HEK293 (cell line): ENCODE measurements around the gene CTRB1.

Experiments used
- CTCF ChIA-PET: fragments of 350-600 bp; formaldehyde crosslinking; extraction: SDS; loops from one replicate; lab custom pipeline; 2021; ENCODE audit warnings: antibody characterized with exemption; lab: Yijun Ruan, JAX
- POLR2A ChIA-PET: fragments of 300-600 bp; formaldehyde crosslinking; extraction: SDS; loops from one replicate; lab custom pipeline; 2020; ENCODE audit warnings: antibody characterized with exemption, inconsistent platforms; lab: Yijun Ruan, JAX
- H3K27ac ChIP-seq: fragments of 200-500 bp; sonication (Bioruptor generic); 2 replicates; pipeline ENCODE4 v1.5.1; 2014; ENCODE audit warnings: low read depth, low read length, control low read depth, inconsistent platforms; ENCODE audit errors: extremely low read depth
- H3K36me3 ChIP-seq, 2 experiments: fragments of 200-500 bp in 1 of 2; sonication (Bioruptor generic) in 1 of 2; 1 replicate in 1 of 2; 2 replicates in 1 of 2; pipeline ENCODE4 v1.5.1; 2014 to 2017; ENCODE audit warnings: inconsistent platforms in 2 of 2, low read length in 2 of 2; ENCODE audit not compliant: control insufficient read depth in 2 of 2, insufficient read depth in 1 of 2
- H3K4me1 ChIP-seq: fragments of 200-500 bp; sonication (Bioruptor generic); 2 replicates; pipeline ENCODE4 v1.5.1; 2014; ENCODE audit warnings: mild to moderate bottlenecking, low read length, inconsistent platforms; ENCODE audit not compliant: control insufficient read depth, insufficient read depth
- H3K4me3 ChIP-seq: 2 replicates; pipeline ENCODE4 v1.5.1; 2011; ENCODE audit warnings: low read depth, mild to moderate bottlenecking, control low read depth, low read length, moderate library complexity
- H3K9me3 ChIP-seq: fragments of 200-500 bp; sonication (Bioruptor generic); 2 replicates; pipeline ENCODE4 v1.5.1; 2014; ENCODE audit warnings: low read depth, low read length, inconsistent platforms; ENCODE audit not compliant: control insufficient read depth, insufficient read depth
- BCL11B ChIP-seq: fragments of 450-650 bp; formaldehyde crosslinking; IDR thresholded peaks from 2 replicates; pipeline ENCODE4 v1.5.1; 2016; ENCODE audit warnings: low read depth, missing biosample characterization, missing genetic modification characterization
- ZNF16 ChIP-seq: fragments of 450-650 bp; formaldehyde crosslinking; IDR thresholded peaks from 2 replicates; pipeline ENCODE4 v1.5.1; 2016; ENCODE audit warnings: low read depth, missing biosample characterization, missing genetic modification characterization
- ZNF184 ChIP-seq: fragments of 450-650 bp; IDR thresholded peaks from 2 replicates; pipeline ENCODE4 v1.5.1; 2018; ENCODE audit warnings: missing biosample characterization, mild to moderate bottlenecking, missing genetic modification characterization
- ZNF221 ChIP-seq: fragments of 450-650 bp; formaldehyde crosslinking; IDR thresholded peaks from 2 replicates; pipeline ENCODE4 v1.5.1; 2017; ENCODE audit warnings: missing biosample characterization, missing genetic modification characterization, borderline replicate concordance
- ZNF239 ChIP-seq: fragments of 450-650 bp; formaldehyde crosslinking; IDR thresholded peaks from 2 replicates; pipeline ENCODE4 v1.5.1; 2016; ENCODE audit warnings: missing biosample characterization, missing genetic modification characterization
- ZNF426 ChIP-seq: fragments of 450-650 bp; formaldehyde crosslinking; IDR thresholded peaks from 2 replicates; pipeline ENCODE4 v1.5.1; 2017; ENCODE audit warnings: missing biosample characterization, missing genetic modification characterization, mild to moderate bottlenecking, inconsistent platforms, moderate library complexity
- ZNF433 ChIP-seq: fragments of 450-650 bp; formaldehyde crosslinking; IDR thresholded peaks from 2 replicates; pipeline ENCODE4 v1.5.1; 2016; ENCODE audit warnings: missing biosample characterization, missing genetic modification characterization, low read depth
- ZNF571 ChIP-seq: fragments of 450-650 bp; formaldehyde crosslinking; IDR thresholded peaks from 2 replicates; pipeline ENCODE4 v1.5.0; 2017; ENCODE audit warnings: missing biosample characterization, missing genetic modification characterization
- ZNF670 ChIP-seq: fragments of 450-650 bp; formaldehyde crosslinking; IDR thresholded peaks from 2 replicates; pipeline ENCODE4 v1.5.1; 2016; ENCODE audit warnings: missing biosample characterization, missing genetic modification characterization, low read depth
- ZNF785 ChIP-seq: fragments of 450-650 bp; formaldehyde crosslinking; IDR thresholded peaks from 2 replicates; pipeline ENCODE4 v1.5.1; 2016; ENCODE audit warnings: missing biosample characterization, missing genetic modification characterization
- TF ChIP-seq, protein P1 (sequence below): sonication (generic); formaldehyde crosslinking; IDR thresholded peaks from 2 replicates; pipeline ENCODE4 v1.8.1; 2022; ENCODE audit warnings: mild to moderate bottlenecking, moderate library complexity, missing genetic modification reagents
- TF ChIP-seq, protein P2 (sequence below): fragments of 450-650 bp; formaldehyde crosslinking; conservative IDR thresholded peaks from 2 replicates; pipeline ENCODE4 v1.5.1; 2016; ENCODE audit warnings: low read depth, missing biosample characterization, missing genetic modification characterization
- TF ChIP-seq, protein P3 (sequence below): fragments of 450-650 bp; IDR thresholded peaks from 2 replicates; pipeline ENCODE4 v1.5.1; 2018; ENCODE audit warnings: missing biosample characterization, missing genetic modification characterization
- TF ChIP-seq, protein P4 (sequence below): fragments of 450-650 bp; formaldehyde crosslinking; IDR thresholded peaks from 2 replicates; pipeline ENCODE4 v1.5.1; 2016; ENCODE audit warnings: missing biosample characterization, missing genetic modification characterization
- TF ChIP-seq, protein P5 (sequence below): fragments of 450-650 bp; formaldehyde crosslinking; IDR thresholded peaks from 2 replicates; pipeline ENCODE4 v1.5.1; 2016; ENCODE audit warnings: missing biosample characterization, missing genetic modification characterization
- TF ChIP-seq, protein P6 (sequence below): fragments of 450-650 bp; formaldehyde crosslinking; IDR thresholded peaks from 2 replicates; pipeline ENCODE4 v1.5.1; 2017; ENCODE audit warnings: missing biosample characterization, missing genetic modification characterization
- TF ChIP-seq, protein P7 (sequence below): fragments of 450-650 bp; formaldehyde crosslinking; conservative IDR thresholded peaks from 2 replicates; pipeline ENCODE4 v1.5.1; 2016; ENCODE audit warnings: low read depth, missing biosample characterization, missing genetic modification characterization

CTRB1 gene

DNA sequence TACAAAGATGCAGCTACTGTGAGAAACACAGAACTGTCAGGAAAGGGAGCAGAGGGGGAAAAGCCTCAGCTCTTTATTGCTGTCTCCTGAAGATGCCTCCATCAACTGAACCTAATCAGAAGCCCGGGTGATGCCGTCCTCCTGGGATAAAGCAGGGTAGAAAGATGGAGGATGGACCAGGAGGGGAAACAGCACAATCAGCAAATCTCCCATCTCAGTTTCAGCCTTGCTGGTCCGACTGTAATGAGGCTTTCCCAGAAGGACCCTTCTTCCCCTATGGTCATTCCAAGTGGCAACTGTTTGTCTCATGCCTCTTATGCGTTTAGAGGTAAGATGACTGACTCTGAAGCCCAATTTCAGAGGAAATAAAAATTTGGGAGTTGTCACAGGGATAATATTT is 46.2 kb upstream of the CTRB1 start (continued):
- TF ChIP-seq, protein P1, sequence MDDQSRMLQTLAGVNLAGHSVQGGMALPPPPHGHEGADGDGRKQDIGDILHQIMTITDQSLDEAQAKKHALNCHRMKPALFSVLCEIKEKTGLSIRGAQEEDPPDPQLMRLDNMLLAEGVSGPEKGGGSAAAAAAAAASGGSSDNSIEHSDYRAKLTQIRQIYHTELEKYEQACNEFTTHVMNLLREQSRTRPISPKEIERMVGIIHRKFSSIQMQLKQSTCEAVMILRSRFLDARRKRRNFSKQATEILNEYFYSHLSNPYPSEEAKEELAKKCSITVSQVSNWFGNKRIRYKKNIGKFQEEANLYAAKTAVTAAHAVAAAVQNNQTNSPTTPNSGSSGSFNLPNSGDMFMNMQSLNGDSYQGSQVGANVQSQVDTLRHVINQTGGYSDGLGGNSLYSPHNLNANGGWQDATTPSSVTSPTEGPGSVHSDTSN (CRISPR knock-in tag), result no peak
- TF ChIP-seq ZNF426 (tag by site-specific recombination), result no peak

DNA sequence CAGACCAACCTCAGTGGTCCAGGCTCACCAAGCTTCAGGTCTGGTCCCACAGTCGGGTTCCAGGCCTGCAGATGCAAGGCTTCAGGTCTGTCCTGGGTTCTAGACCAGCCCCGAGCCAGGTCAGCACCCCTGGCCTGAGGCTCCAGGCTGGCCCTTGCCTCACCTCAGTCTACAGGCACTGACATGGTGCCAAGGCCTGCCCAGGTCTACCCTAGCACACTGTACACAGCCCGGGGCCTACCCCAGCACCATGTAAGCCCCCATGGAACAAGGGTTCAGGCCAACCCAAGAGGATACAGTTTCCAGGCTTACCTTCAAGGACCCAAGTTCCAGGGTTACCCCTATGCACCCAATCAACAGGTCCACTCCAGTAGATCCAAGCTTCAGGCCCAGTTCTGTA is 43.7 kb upstream of the CTRB1 start:
- Histone ChIP-seq H3K27ac (no peak overlapping the region), H3K4me3 (no peak overlapping the region), H3K4me1 (no peaks in the 10 kb centered on the region), H3K36me3 (peaks cover 0 to 10% of the 10 kb centered on the region in 2 experiments; a peak in 1 of 3 replicates), H3K9me3 (no peaks in the 10 kb centered on the region; the same call in 1 of the 2 replicates)
- ChIA-PET CTCF (interaction anchor here (0.5 to 0.9 kb wide), 2 partner anchors 58 to 112 kb away, joined by 3 read pairs; no protein-coding TSS in a partner anchor), POLR2A (interaction anchor here (0.7 kb wide), 1 partner anchor 479 kb away, joined by 3 read pairs; no protein-coding TSS in a partner anchor)
- no peak for TF ChIP-seq ZNF16 (tag by site-specific recombination)
- TF ChIP-seq, protein P2, sequence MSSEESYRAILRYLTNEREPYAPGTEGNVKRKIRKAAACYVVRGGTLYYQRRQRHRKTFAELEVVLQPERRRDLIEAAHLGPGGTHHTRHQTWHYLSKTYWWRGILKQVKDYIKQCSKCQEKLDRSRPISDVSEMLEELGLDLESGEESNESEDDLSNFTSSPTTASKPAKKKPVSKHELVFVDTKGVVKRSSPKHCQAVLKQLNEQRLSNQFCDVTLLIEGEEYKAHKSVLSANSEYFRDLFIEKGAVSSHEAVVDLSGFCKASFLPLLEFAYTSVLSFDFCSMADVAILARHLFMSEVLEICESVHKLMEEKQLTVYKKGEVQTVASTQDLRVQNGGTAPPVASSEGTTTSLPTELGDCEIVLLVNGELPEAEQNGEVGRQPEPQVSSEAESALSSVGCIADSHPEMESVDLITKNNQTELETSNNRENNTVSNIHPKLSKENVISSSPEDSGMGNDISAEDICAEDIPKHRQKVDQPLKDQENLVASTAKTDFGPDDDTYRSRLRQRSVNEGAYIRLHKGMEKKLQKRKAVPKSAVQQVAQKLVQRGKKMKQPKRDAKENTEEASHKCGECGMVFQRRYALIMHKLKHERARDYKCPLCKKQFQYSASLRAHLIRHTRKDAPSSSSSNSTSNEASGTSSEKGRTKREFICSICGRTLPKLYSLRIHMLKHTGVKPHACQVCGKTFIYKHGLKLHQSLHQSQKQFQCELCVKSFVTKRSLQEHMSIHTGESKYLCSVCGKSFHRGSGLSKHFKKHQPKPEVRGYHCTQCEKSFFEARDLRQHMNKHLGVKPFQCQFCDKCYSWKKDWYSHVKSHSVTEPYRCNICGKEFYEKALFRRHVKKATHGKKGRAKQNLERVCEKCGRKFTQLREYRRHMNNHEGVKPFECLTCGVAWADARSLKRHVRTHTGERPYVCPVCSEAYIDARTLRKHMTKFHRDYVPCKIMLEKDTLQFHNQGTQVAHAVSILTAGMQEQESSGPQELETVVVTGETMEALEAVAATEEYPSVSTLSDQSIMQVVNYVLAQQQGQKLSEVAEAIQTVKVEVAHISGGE (tag by site-specific recombination), result no peak
- TF ChIP-seq, protein P3, sequence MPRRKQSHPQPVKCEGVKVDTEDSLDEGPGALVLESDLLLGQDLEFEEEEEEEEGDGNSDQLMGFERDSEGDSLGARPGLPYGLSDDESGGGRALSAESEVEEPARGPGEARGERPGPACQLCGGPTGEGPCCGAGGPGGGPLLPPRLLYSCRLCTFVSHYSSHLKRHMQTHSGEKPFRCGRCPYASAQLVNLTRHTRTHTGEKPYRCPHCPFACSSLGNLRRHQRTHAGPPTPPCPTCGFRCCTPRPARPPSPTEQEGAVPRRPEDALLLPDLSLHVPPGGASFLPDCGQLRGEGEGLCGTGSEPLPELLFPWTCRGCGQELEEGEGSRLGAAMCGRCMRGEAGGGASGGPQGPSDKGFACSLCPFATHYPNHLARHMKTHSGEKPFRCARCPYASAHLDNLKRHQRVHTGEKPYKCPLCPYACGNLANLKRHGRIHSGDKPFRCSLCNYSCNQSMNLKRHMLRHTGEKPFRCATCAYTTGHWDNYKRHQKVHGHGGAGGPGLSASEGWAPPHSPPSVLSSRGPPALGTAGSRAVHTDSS, result no peak
- no peak for TF ChIP-seq BCL11B
- TF ChIP-seq ZNF571 (tag by site-specific recombination), result no peak
- no peak for TF ChIP-seq ZNF221
- TF ChIP-seq, protein P4, sequence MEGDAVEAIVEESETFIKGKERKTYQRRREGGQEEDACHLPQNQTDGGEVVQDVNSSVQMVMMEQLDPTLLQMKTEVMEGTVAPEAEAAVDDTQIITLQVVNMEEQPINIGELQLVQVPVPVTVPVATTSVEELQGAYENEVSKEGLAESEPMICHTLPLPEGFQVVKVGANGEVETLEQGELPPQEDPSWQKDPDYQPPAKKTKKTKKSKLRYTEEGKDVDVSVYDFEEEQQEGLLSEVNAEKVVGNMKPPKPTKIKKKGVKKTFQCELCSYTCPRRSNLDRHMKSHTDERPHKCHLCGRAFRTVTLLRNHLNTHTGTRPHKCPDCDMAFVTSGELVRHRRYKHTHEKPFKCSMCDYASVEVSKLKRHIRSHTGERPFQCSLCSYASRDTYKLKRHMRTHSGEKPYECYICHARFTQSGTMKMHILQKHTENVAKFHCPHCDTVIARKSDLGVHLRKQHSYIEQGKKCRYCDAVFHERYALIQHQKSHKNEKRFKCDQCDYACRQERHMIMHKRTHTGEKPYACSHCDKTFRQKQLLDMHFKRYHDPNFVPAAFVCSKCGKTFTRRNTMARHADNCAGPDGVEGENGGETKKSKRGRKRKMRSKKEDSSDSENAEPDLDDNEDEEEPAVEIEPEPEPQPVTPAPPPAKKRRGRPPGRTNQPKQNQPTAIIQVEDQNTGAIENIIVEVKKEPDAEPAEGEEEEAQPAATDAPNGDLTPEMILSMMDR (tag by site-specific recombination), result no peak
- TF ChIP-seq, protein P5, sequence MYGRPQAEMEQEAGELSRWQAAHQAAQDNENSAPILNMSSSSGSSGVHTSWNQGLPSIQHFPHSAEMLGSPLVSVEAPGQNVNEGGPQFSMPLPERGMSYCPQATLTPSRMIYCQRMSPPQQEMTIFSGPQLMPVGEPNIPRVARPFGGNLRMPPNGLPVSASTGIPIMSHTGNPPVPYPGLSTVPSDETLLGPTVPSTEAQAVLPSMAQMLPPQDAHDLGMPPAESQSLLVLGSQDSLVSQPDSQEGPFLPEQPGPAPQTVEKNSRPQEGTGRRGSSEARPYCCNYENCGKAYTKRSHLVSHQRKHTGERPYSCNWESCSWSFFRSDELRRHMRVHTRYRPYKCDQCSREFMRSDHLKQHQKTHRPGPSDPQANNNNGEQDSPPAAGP (tag by site-specific recombination), result no peak
- TF ChIP-seq, protein P6, sequence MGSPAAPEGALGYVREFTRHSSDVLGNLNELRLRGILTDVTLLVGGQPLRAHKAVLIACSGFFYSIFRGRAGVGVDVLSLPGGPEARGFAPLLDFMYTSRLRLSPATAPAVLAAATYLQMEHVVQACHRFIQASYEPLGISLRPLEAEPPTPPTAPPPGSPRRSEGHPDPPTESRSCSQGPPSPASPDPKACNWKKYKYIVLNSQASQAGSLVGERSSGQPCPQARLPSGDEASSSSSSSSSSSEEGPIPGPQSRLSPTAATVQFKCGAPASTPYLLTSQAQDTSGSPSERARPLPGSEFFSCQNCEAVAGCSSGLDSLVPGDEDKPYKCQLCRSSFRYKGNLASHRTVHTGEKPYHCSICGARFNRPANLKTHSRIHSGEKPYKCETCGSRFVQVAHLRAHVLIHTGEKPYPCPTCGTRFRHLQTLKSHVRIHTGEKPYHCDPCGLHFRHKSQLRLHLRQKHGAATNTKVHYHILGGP (tag by site-specific recombination), result no peak
- TF ChIP-seq, protein P7, sequence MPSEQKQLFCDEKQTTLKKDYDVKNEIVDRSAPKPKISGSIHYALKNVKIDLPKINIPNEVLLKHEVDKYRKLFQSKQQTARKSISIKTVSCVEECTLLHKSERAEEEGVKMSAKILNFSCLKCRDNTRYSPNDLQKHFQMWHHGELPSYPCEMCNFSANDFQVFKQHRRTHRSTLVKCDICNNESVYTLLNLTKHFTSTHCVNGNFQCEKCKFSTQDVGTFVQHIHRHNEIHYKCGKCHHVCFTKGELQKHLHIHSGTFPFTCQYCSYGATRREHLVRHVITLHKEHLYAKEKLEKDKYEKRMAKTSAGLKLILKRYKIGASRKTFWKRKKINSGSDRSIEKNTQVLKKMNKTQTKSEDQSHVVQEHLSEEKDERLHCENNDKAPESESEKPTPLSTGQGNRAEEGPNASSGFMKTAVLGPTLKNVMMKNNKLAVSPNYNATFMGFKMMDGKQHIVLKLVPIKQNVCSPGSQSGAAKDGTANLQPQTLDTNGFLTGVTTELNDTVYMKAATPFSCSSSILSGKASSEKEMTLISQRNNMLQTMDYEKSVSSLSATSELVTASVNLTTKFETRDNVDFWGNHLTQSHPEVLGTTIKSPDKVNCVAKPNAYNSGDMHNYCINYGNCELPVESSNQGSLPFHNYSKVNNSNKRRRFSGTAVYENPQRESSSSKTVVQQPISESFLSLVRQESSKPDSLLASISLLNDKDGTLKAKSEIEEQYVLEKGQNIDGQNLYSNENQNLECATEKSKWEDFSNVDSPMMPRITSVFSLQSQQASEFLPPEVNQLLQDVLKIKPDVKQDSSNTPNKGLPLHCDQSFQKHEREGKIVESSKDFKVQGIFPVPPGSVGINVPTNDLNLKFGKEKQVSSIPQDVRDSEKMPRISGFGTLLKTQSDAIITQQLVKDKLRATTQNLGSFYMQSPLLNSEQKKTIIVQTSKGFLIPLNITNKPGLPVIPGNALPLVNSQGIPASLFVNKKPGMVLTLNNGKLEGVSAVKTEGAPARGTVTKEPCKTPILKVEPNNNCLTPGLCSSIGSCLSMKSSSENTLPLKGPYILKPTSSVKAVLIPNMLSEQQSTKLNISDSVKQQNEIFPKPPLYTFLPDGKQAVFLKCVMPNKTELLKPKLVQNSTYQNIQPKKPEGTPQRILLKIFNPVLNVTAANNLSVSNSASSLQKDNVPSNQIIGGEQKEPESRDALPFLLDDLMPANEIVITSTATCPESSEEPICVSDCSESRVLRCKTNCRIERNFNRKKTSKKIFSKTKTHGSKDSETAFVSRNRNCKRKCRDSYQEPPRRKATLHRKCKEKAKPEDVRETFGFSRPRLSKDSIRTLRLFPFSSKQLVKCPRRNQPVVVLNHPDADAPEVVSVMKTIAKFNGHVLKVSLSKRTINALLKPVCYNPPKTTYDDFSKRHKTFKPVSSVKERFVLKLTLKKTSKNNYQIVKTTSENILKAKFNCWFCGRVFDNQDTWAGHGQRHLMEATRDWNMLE (tag by site-specific recombination), result no peak
- TF ChIP-seq ZNF433, result no peak
- no peak for TF ChIP-seq ZNF785 (tag by site-specific recombination)
- no peak for TF ChIP-seq ZNF184
- TF ChIP-seq ZNF670 (tag by site-specific recombination), result no peak
- TF ChIP-seq ZNF239 (tag by site-specific recombination), result no peak
